ENCODE results near the gene NUP153. TPM values are rescaled to one million over a fixed set of nuclear protein-coding genes. Genes with fewer than 3 reads are reported as not detected.

Gene NUP153
- total and polyA plus RNA-seq, 10 of the 15 experiments (the other 5 are each of a cell fraction or from before 2014, with no cell fraction given) = 13.9 to 77.7 (median 56.2) TPM

- CTCF ChIA-PET = no interaction called here
- in situ Hi-C loops (cut with MboI) = no loop called here
- TF ChIP-seq REST (IDR thresholded peaks at IDR 0.05; ENCODE audit: low read depth, low read length) = no peak
- no peak for TF ChIP-seq ZNF592 (IDR thresholded peaks at IDR 0.05)
- TF ChIP-seq MTA3 (IDR thresholded peaks at IDR 0.05; ENCODE audit: borderline replicate concordance, low read length) = no peak
- no peak for TF ChIP-seq CBX5 (IDR thresholded peaks at IDR 0.05; ENCODE audit: low read depth)
- TF ChIP-seq EZH2 (IDR thresholded peaks at IDR 0.05; ENCODE audit: borderline replicate concordance, control insufficient read depth, low read depth, low read length) = no peak
- no peak for TF ChIP-seq NKRF (conservative IDR thresholded peaks at IDR 0.05)
- TF ChIP-seq PKNOX1 (IDR thresholded peaks at IDR 0.05) = no peak
- TF ChIP-seq NR2C2 (IDR thresholded peaks at IDR 0.05; ENCODE audit: borderline replicate concordance, control insufficient read depth, insufficient read length, low read depth) = no peak
- no peak for TF ChIP-seq NFXL1 (IDR thresholded peaks at IDR 0.05; ENCODE audit: borderline replicate concordance)
- TF ChIP-seq YY1 (IDR thresholded peaks at IDR 0.05; ENCODE audit: low read depth, low read length) = no peak
- no peak for TF ChIP-seq EGR1 (IDR thresholded peaks at IDR 0.05; ENCODE audit: borderline replicate concordance in 1 of 2, low read depth in 2 of 2, low read length in 2 of 2)
Observed at GRCh38 chr6:17677602-17678001, 29.1 kb downstream of the NUP153 start.

More at GRCh38 chr6:17677602-17678001, 29.1 kb downstream of the NUP153 start:
- intact Hi-C loops (cut with micrococcal nuclease; ENCODE audit: unreplicated experiment) = no loop called here
- H3K36me3 ChIP-seq (ENCODE audit: control insufficient read depth in 2 of 2, insufficient read depth in 2 of 2, low read length in 1 of 2) = peaks cover 4 to 21% of the 10 kb centered on the region in 2 experiments
- POLR2A ChIA-PET = no interaction called here
- no peak overlapping the region for H3K4me3 ChIP-seq
- H2AFZ ChIP-seq (ENCODE audit: control insufficient read depth, low read depth, low read length) = no peak overlapping the region
- 93% methylated on average over 5 of the region's 5 CpGs for WGBS (ENCODE audit: insufficient coverage, insufficient replicate concordance, low lambda C conversion rate, missing lambda C conversion rate)
- H3K9me3 ChIP-seq (replicated peaks; ENCODE audit: control insufficient read depth, insufficient read depth, low read length) = no peaks in the 10 kb centered on the region
- SMC1A ChIA-PET (ENCODE audit: uncharacterized antibody, unreplicated experiment) = interaction anchor here (1.8 to 2.1 kb wide), 2 partner anchors 14 to 25 kb away, joined by 4 read pairs; no protein-coding TSS in a partner anchor
- RAD21 ChIA-PET (ENCODE audit: unreplicated experiment) = no interaction called here
- FAIRE-seq (no peak), ATAC-seq (no peak), DNase-seq (ENCODE audit: low read depth, low spot score) (no peak)
- peaks cover 8% of the 10 kb centered on the region; the same call in 1 of the 2 replicates for H4K20me1 ChIP-seq (ENCODE audit: control insufficient read depth, insufficient read depth)
- no peak overlapping the region for H3K27ac ChIP-seq (ENCODE audit: control insufficient read depth, insufficient read depth)
- BruUV-seq (replicated peaks) = no TSS peak
- no peak overlapping the region for H3K4me2 ChIP-seq (ENCODE audit: control insufficient read depth, insufficient read depth)
- H3K79me2 ChIP-seq (ENCODE audit: control insufficient read depth, insufficient read depth, low read length) = peaks cover 64% of the 10 kb centered on the region
- H3K4me1 ChIP-seq (ENCODE audit: control insufficient read depth, insufficient read depth, low read length) = no peaks in the 10 kb centered on the region
- H3K9ac ChIP-seq (ENCODE audit: control insufficient read depth, insufficient read depth, low read length) = no peak overlapping the region
- no peaks in the 10 kb centered on the region for H3K27me3 ChIP-seq (replicated peaks in 1 of 2; ENCODE audit: control insufficient read depth in 2 of 2, insufficient read depth in 2 of 2, low read length in 1 of 2)

Measured in GM12878 (cell line).